PC-3 (cell line): ENCODE data around the gene BARHL2. TPM values are rescaled to one million over a fixed set of nuclear protein-coding genes. Genes with fewer than 3 reads are reported as not detected.

Experiments used
- ATAC-seq: fragments of 200-7000 bp; cut with Tn5 transposase; 2 replicates; pipeline ENCODE4 v1.9.1; 2020; ENCODE audit warnings: mild to moderate bottlenecking, moderate library complexity
- Bru-seq: library from RNA; stranded (reverse); fragments of 400-500 nt; gene quantifications from one replicate; lab custom pipeline; 2021; lab: Mats Ljungman, UMichigan
- BruChase-seq, 2 experiments: library from RNA; stranded (reverse); fragments of 400-500 nt; gene quantifications; one replicate each; lab custom pipeline; 2021; lab: Mats Ljungman, UMichigan
- BruUV-seq: library from RNA; stranded (reverse); fragments of 400-500 nt; replicated peaks from 2 replicates; lab custom pipeline; 2021; lab: Mats Ljungman, UMichigan
- CTCF ChIA-PET: fragments of 300-600 bp; sonication (Branson Sonifier 250); formaldehyde crosslinking; loops from one replicate; lab custom pipeline; 2022; ENCODE audit warnings: antibody characterized with exemption; lab: Charles Lee
- POLR2A ChIA-PET: fragments of 300-600 bp; sonication (Branson Sonifier 250); formaldehyde crosslinking; loops from one replicate; lab custom pipeline; 2022; ENCODE audit warnings: antibody characterized with exemption; ENCODE audit not compliant: unreplicated experiment; lab: Charles Lee
- DNase-seq: peaks from one replicate; pipeline ENCODE4 v3.0.0-alpha.2; 2015
- H2AFZ ChIP-seq: fragments of 300-600 bp; sonication (generic); 2 replicates; pipeline ENCODE4 v1.6.0; 2016; ENCODE audit warnings: antibody characterized with exemption, low read length
- H3F3A ChIP-seq: fragments of 300-600 bp; sonication (generic); one replicate; pipeline ENCODE4 v1.6.0; 2017; ENCODE audit warnings: antibody characterized with exemption, low read length, control low read depth, mild to moderate bottlenecking; ENCODE audit not compliant: unreplicated experiment
- H3K27ac ChIP-seq: fragments of 300-600 bp; sonication (generic); 2 replicates; pipeline ENCODE4 v1.5.1; 2016; ENCODE audit warnings: mild to moderate bottlenecking, low read length
- H3K27me3 ChIP-seq: fragments of 300-600 bp; sonication (generic); 2 replicates; pipeline ENCODE4 v1.6.1; 2016; ENCODE audit warnings: low read length, mixed read lengths
- H3K36me3 ChIP-seq: fragments of 300-600 bp; sonication (generic); 2 replicates; pipeline ENCODE4 v1.6.1; 2016; ENCODE audit warnings: low read depth, mixed run types, low read length, mixed read lengths
- H3K4me1 ChIP-seq: fragments of 300-600 bp; sonication (generic); 2 replicates; pipeline ENCODE4 v1.5.1; 2016; ENCODE audit warnings: low read length; ENCODE audit not compliant: insufficient read depth
- H3K4me2 ChIP-seq: fragments of 300-600 bp; sonication (generic); 2 replicates; pipeline ENCODE4 v1.6.0; 2016; ENCODE audit warnings: low read length
- H3K4me3 ChIP-seq: fragments of 300-600 bp; sonication (generic); 2 replicates; pipeline ENCODE4 v1.5.1; 2016; ENCODE audit warnings: mild to moderate bottlenecking, low read length, mixed read lengths
- H3K79me2 ChIP-seq: fragments of 300-600 bp; sonication (generic); 2 replicates; pipeline ENCODE4 v1.6.1; 2017; ENCODE audit warnings: low read length, mixed read lengths
- H3K9ac ChIP-seq: fragments of 300-600 bp; sonication (generic); 2 replicates; pipeline ENCODE4 v1.6.0; 2016; ENCODE audit warnings: mild to moderate bottlenecking, low read length
- H3K9me2 ChIP-seq: fragments of 300-600 bp; sonication (generic); replicated peaks from 2 replicates; pipeline ENCODE4 v1.6.1; 2016; ENCODE audit warnings: mixed run types, low read length, mixed read lengths
- H3K9me3 ChIP-seq: fragments of 300-600 bp; sonication (generic); 2 replicates; pipeline ENCODE4 v1.6.1; 2016; ENCODE audit warnings: low read length, mixed read lengths
- H4K20me1 ChIP-seq: fragments of 300-600 bp; sonication (generic); 2 replicates; pipeline ENCODE4 v1.6.1; 2016; ENCODE audit warnings: low read length, mixed read lengths
- CTCF ChIP-seq: fragments of 300-600 bp; sonication (generic); conservative IDR thresholded peaks from 2 replicates; pipeline ENCODE4 v1.5.1; 2017; ENCODE audit warnings: antibody characterized with exemption, low read depth, mild to moderate bottlenecking, low read length
- EZH2 ChIP-seq: fragments of 300-600 bp; sonication (generic); IDR thresholded peaks from one replicate; pipeline ENCODE4 v1.6.1; 2017; ENCODE audit warnings: antibody characterized with exemption, mild to moderate bottlenecking, low read length; ENCODE audit not compliant: unreplicated experiment
- EZH2phosphoT487 ChIP-seq: fragments of 300-600 bp; sonication (generic); IDR thresholded peaks from 2 replicates; pipeline ENCODE4 v1.6.1; 2018; ENCODE audit warnings: mild to moderate bottlenecking, antibody characterized with exemption, low read length, borderline replicate concordance
- intact Hi-C: fragments of 100-400 bp; cut with micrococcal nuclease; formaldehyde crosslinking; loops from 2 replicates; pipeline ENCODE4 v1.9.0; 2023
- long read RNA-seq: library from polyadenylated mRNA; unstranded; transcript quantifications from one replicate; pipeline ENCODE4 v2.0.0, GENCODE V29; 2021; ENCODE audit not compliant: unreplicated experiment
- total RNA-seq: library from RNA; depleted of rRNA; stranded (reverse); fragments of >200 nt; gene quantifications from 2 replicates; pipeline ENCODE4 v1.2.3, GENCODE V29; 2014; rRNA removed

BARHL2 gene
- total RNA-seq, result not detected in 2 replicates
- not detected for Bru-seq, nascent RNA
- not detected for BruChase-seq, experiment 1, labeled RNA remaining after a 6-hour chase
- not detected for BruChase-seq, experiment 2, labeled RNA remaining after a 2-hour chase
- long read RNA-seq, result 0 reads

GRCh38 chr1:90716552-90717355, at the start of gene BARHL2:
TSS of gene BARHL2 (minus strand) at chr1:90717302. CDS start at chr1:90717195, 107 bp downstream.
- Histone ChIP-seq H4K20me1 (no peaks in the 10 kb centered on the region), H3K9ac (no peak within 1 kb of the TSS), H3K27ac (no peak within 1 kb of the TSS), H3K79me2 (no peaks in the 10 kb centered on the region), H3K4me2 (no peak within 1 kb of the TSS), H3K36me3 (no peaks in the 10 kb centered on the region), H3K9me2 (no peaks in the 10 kb centered on the region), H3K27me3 (peaks cover 53% of the 10 kb centered on the region), H3F3A (no peaks in the 10 kb centered on the region), H3K4me1 (no peaks in the 10 kb centered on the region), H3K9me3 (no peaks in the 10 kb centered on the region), H2AFZ (no peak within 1 kb of the TSS), H3K4me3 (no peak within 1 kb of the TSS)
- no peak for TF ChIP-seq CTCF
- TF ChIP-seq EZH2phosphoT487, result no peak
- TF ChIP-seq EZH2, result no peak
- POLR2A ChIA-PET, result no interaction called here
- no peak for ATAC-seq
- DNase-seq, result no peak
- intact Hi-C loops, result no loop called here
- CTCF ChIA-PET, result no interaction called here
- BruUV-seq, result no TSS peak

- H3F3A ChIP-seq, result no peaks in the 10 kb centered on the region
- no peak for TF ChIP-seq CTCF
- no peak for TF ChIP-seq EZH2
- no peak for TF ChIP-seq EZH2phosphoT487
- DNase-seq (no peak), ATAC-seq (no peak)
- intact Hi-C loops, result no loop called here
- H3K27ac ChIP-seq, result no peak overlapping the region
- H3K4me3 ChIP-seq, result no peak overlapping the region
- H3K36me3 ChIP-seq, result no peaks in the 10 kb centered on the region
- H3K27me3 ChIP-seq, result peaks cover 19% of the 10 kb centered on the region
- H3K4me2 ChIP-seq, result no peak overlapping the region
- BruUV-seq, result no TSS peak
- ChIA-PET CTCF (no interaction called here), POLR2A (no interaction called here)
- H3K79me2 ChIP-seq, result no peaks in the 10 kb centered on the region
- no peaks in the 10 kb centered on the region for H3K9me2 ChIP-seq
- H2AFZ ChIP-seq, result no peak overlapping the region
- H3K9ac ChIP-seq, result no peak overlapping the region
- H3K4me1 ChIP-seq, result no peaks in the 10 kb centered on the region
- H3K9me3 ChIP-seq, result no peaks in the 10 kb centered on the region
- H4K20me1 ChIP-seq, result no peaks in the 10 kb centered on the region
These were observed 46.8 kb upstream of the BARHL2 start for GRCh38 chr1:90763930-90764329.

- H3K27ac ChIP-seq, result no peak overlapping the region
- peaks cover 19% of the 10 kb centered on the region for H3K27me3 ChIP-seq
- no peak overlapping the region for H2AFZ ChIP-seq
- H4K20me1 ChIP-seq, result no peaks in the 10 kb centered on the region
- H3K4me3 ChIP-seq, result no peak overlapping the region
- no peaks in the 10 kb centered on the region for H3K4me1 ChIP-seq
- ATAC-seq, result no peak
- H3K9me3 ChIP-seq, result no peaks in the 10 kb centered on the region
- POLR2A ChIA-PET, result no interaction called here
- no peaks in the 10 kb centered on the region for H3K79me2 ChIP-seq
- no peak for TF ChIP-seq EZH2phosphoT487
- TF ChIP-seq EZH2, result no peak
- TF ChIP-seq CTCF, result no peak
- intact Hi-C loops, result no loop called here
- no peaks in the 10 kb centered on the region for H3F3A ChIP-seq
- H3K9me2 ChIP-seq, result no peaks in the 10 kb centered on the region
- DNase-seq, result no peak
- CTCF ChIA-PET, result no interaction called here
- no peak overlapping the region for H3K4me2 ChIP-seq
- no peak overlapping the region for H3K9ac ChIP-seq
- H3K36me3 ChIP-seq, result no peaks in the 10 kb centered on the region
- no TSS peak for BruUV-seq
These were observed 46.4 kb upstream of the BARHL2 start for GRCh38 chr1:90763506-90763905.
